B cell (primary cell): ENCODE results near the gene CPED1.

ENCODE experiments used
- EZH2 ChIP-seq: IDR thresholded peaks from 2 replicates; pipeline ENCODE4 v1.6.1; 2012; ENCODE audit warnings: borderline replicate concordance, low read depth, mild to moderate bottlenecking, moderate library complexity, low read length; ENCODE audit not compliant: insufficient read depth, poor library complexity, severe bottlenecking
- TF ChIP-seq, protein P1 (sequence below): fragments of 200-600 bp; IDR thresholded peaks from one replicate; pipeline ENCODE4 v1.8.0; 2022; ENCODE audit warnings: antibody characterized with exemption, mild to moderate bottlenecking

DNA sequence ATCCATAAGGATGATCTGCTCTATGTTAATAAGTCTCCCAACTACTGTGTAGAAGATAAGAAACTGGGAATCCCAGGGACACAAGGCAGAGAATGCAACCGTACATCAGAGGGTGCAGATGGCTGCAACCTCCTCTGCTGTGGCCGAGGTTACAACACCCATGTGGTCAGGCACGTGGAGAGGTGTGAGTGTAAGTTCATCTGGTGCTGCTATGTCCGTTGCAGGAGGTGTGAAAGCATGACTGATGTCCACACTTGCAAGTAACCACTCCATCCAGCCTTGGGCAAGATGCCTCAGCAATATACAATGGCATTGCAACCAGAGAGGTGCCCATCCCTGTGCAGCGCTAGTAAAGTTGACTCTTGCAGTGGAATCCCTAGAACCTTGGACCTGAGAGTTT lies 350.6 kb downstream of the CPED1 start:
- TF ChIP-seq, protein P1, sequence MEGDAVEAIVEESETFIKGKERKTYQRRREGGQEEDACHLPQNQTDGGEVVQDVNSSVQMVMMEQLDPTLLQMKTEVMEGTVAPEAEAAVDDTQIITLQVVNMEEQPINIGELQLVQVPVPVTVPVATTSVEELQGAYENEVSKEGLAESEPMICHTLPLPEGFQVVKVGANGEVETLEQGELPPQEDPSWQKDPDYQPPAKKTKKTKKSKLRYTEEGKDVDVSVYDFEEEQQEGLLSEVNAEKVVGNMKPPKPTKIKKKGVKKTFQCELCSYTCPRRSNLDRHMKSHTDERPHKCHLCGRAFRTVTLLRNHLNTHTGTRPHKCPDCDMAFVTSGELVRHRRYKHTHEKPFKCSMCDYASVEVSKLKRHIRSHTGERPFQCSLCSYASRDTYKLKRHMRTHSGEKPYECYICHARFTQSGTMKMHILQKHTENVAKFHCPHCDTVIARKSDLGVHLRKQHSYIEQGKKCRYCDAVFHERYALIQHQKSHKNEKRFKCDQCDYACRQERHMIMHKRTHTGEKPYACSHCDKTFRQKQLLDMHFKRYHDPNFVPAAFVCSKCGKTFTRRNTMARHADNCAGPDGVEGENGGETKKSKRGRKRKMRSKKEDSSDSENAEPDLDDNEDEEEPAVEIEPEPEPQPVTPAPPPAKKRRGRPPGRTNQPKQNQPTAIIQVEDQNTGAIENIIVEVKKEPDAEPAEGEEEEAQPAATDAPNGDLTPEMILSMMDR = no peak
- TF ChIP-seq EZH2 = no peak
